GM18868 (cell line): ENCODE data around the gene C5.
"Not testable (repeated sequence)": the region's sequence is repeated elsewhere in the genome, so short reads cannot be mapped to it uniquely, and the experiment has no call there.

Experiments
- ATAC-seq: cut with Tn5 transposase; IDR thresholded peaks from one replicate; pipeline ENCODE4 v1.9.1; 2021; ENCODE audit warnings: mild to moderate bottlenecking, moderate library complexity; ENCODE audit not compliant: unreplicated experiment

The C5 gene

DNA sequence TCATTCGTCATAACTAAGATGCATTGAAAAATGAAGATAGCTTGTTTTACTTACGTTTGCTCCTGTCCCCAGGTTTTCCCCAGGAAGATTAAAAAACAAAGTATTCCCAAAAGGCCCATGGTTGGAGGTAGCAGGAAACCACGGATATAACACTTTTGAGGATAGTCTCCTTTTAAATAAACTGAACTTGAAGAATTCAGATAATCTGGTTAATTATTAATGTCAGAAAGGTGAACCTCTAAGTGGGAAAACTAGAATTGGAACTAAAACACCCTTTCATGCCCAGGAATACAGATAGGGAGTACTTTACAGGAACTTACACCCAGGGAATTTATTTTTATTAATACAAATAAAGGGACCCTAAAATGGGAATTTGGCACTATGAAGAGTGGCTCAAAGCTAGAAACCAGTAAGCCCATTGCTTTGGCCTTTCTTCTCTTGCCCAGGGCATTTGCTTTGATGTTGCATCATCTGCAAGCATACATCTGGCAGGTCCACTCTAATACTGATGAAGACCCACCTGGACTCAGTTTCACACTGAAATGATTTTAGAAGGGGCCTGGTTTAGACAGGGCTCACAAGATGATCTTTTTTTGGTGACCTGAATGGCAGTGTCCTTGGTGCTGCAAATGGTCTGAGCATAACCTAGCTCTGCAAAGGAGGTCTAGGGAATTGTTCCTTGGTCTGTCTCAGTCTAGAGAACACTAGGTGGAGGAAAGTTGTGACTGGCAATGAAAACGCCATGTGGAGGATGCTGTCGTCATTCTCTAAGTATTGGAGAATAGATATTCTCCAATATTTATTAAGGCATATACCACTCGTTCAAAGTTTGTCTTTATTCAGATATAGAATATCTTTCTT lies at the start of gene C5:
Gene C5 (minus strand): TSS at position 148 of the 861 bp plus-strand sequence. CDS start 29 bp downstream, at position 119.
- ATAC-seq: no peak

GRCh38 chr9:121098567-121099198 lies 48.6 kb upstream of the C5 start:
- ATAC-seq: peak; percentile 41

- ATAC-seq: no peak
These were observed 45.0 kb upstream of the C5 start for GRCh38 chr9:121095057-121095456.

DNA sequence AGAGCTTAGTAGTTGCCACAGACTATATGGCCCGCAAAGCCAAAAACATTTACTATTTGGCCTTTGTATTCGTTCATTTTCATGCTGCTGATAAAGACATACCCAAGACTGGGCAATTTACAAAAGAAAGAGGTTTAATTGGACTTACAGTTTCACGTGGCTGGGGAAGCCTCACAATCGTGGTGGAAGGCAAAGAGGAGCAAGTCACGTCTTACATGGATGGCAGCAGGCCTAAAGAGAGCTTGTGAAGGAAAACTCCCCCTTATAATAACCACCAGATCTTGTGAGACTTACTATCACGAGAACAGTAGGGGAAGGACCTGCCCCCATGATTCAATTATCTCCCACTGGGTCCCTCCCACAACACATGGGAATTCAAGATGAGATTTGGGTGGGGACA lies 40.7 kb upstream of the C5 start:
- ATAC-seq: not testable (repeated sequence)

DNA sequence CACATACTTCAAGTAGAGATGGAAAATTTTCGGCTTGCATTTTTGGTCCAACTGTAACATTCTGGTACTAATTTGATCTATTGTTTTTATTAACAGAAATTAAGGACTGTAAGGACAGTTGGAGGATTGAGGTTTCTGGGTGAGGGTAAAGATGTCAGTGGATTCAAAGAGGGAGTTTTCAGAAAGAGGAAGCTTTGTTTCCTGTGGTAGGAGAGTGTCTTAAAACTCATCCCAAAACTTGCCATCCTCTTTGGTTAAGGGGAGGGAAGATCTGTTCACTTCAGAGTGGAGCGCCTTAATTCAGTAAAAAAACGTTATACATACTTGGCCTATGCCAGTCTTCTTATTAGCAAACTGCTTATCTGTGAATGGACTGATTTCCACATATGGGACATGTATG lies 38.5 kb upstream of the C5 start:
- no peak for ATAC-seq

- no peak for ATAC-seq
These were observed 35.6 kb upstream of the C5 start for GRCh38 chr9:121085661-121086060.

GRCh38 chr9:121082075-121082474 lies 32.0 kb upstream of the C5 start:
- ATAC-seq: no peak

- ATAC-seq: peak; percentile 7
These were observed 25.4 kb upstream of the C5 start for GRCh38 chr9:121075251-121076036.

GRCh38 chr9:121074370-121075250 lies 24.5 kb upstream of the C5 start, which contains the start of gene CNTRL:
Gene CNTRL (plus strand): TSS chr9:121074955. CDS start chr9:121088327, 13,372 bp downstream.
- ATAC-seq: peak; percentile 71

GRCh38 chr9:121073038-121073437 lies 23.0 kb upstream of the C5 start:
- ATAC-seq: no peak

- ATAC-seq: no peak
These were observed 21.8 kb upstream of the C5 start for GRCh38 chr9:121071756-121072421.

- no peak for ATAC-seq
These were observed 21.3 kb upstream of the C5 start for GRCh38 chr9:121071370-121071755.

DNA sequence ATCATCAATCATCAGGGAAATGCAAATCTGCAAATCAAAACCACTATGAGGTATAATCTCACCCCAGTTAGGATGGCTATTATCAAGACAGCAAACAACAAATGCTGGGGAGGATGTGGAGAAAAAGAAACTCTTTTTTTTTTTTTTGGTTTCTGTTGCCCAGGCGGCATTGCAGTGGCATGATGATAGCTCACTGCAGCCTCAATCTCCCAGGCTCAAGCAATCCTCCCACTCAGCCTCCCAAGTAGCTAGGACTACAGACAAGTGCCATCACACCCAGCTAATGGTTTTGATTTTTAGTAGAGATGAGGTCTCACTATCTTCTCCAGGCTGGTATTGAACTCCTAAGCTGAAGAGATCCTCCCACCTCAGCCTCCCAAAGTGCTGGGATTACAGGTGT lies 19.3 kb upstream of the C5 start:
- no peak for ATAC-seq

DNA sequence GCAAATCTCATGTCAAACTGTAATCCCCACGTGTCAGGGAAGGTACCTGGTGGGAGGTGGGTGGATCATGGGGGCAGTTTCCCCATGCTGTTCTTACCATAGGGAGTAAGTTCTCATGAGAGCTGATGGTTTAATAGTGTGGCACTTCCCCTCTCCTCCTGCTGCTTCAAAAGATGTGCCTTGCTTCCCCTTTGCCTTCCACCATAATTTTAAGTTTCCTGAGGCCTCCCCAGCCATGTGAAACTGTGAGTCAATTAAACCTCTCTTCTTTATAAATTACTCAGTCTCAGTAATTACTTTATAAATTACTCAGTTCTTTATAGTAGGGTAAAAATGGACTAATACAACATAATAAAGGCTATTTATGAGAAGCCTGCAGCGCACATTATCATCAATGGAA lies 17.6 kb upstream of the C5 start:
- no peak for ATAC-seq

DNA sequence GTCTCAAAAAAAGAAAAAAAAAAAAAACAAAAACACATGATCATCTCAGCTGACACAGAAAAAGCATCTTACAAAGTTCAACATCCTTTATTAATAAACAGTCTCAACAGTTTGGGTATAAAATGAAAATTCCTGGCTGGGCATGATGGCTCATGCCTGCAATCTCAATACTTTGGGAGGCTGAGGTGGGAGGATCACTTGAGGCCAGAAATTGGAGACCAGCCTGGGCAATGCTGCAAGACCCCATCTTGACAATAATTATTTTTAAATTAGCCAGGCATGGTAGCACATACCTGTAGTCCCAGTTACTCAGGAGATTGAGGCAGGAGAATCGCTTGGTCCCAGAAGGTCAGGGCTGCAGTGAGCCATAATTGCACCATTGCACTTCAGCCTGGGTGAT lies 16.8 kb upstream of the C5 start:
- no peak for ATAC-seq

- ATAC-seq: no peak
These were observed 10.0 kb upstream of the C5 start for GRCh38 chr9:121059998-121060636.

DNA sequence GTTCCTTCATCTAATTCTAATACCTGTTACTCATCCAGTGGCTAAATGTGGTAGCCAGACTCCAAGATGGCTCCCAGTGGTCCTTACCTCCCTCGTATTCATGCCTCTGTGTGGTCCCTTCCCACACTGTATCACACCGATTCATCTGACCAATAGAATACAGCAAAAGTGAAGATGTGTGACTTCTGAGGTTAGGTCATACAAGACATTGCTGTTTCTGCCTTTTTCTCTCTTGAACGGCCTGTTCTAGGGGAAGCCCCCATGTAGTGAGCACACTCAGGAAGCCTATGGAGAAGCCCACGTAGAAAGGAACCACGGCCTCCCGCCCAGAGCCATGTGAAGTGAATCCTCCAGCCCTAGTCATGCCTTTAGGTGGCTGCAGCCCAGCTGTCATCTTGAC lies 9.4 kb upstream of the C5 start:
- ATAC-seq: no peak

GRCh38 chr9:121057821-121058220 lies 7.7 kb upstream of the C5 start:
- no peak for ATAC-seq

DNA sequence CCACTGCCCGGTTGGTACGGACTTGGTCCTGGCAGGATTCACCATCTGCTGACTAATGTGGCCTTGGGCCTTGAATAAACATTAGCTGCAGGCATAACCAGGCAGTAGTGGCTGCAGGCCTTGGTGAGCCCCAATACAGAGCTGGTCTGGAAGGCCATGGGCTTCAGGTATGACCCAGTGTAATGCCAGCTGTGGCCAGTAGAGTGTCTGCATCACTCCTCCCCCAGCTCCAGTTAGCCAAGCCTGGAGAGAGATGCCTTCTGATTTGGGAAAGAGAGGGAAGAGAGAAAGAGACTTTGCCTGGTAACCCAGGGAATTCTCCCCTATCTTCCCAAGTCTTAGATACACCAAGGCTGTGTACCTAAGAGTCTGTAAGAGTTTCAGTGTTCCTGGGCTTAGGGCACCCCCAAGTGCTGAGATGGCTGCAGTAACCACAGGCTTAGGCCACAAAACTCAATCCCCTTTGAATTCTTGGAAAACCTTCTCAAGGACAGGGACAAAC lies 5.6 kb upstream of the C5 start:
- no peak for ATAC-seq
